Esophagus muscularis mucosa (tissue), 3 donors: ENCODE data around the gene AGK.

Experiments
- POLR2A ChIP-seq: fragments of 450-650 bp; IDR thresholded peaks from one replicate; pipeline ENCODE4 v1.6.1; 2017; ENCODE audit warnings: antibody characterized with exemption, moderate library complexity, mild to moderate bottlenecking, low read depth
- TF ChIP-seq, protein P1 (sequence below), 3 experiments: fragments of 200-600 bp in 2 of 3; fragments of 450-650 bp in 1 of 3; sonication (generic) in 2 of 3; IDR thresholded peaks; one replicate each; pipeline ENCODE4 v1.5.1; 2017 to 2019; ENCODE audit warnings: antibody characterized with exemption in 3 of 3, mild to moderate bottlenecking in 2 of 3, moderate library complexity in 1 of 3

DNA sequence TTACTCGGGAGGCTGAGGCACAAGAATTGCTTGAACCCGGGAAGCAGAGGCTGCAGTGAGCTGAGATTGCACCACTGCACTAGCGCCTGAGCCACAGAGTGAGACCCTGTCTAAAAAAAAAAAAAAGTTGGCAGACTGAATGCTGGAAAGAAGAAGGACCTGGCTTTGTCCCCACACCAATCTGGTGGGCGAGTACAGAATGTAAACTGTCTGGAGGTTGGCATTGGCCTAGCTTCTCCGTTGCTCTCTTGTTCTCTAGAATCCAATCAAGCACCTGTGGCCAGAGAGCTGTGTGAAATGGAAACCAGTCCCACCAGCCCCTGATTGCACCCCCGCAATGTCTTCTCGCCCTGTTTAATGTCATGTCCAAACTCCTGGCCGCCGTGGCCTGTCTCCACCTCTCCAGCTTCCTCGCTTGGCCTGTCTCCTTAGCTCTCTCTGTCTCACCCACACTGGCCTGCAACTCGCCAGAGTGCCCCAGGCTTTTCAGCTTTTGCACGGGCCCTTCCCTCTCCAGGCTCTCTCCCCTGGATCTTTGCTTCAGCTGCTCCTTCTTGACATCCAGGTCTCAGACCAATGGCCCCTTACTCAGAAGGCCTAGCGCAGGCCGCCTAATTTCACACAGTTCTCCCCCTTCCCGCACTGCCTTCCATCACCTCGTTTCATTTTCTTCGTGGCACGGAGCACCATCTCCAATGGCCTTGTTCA is 670 bp upstream of the AGK start:
- TF ChIP-seq, protein P1, sequence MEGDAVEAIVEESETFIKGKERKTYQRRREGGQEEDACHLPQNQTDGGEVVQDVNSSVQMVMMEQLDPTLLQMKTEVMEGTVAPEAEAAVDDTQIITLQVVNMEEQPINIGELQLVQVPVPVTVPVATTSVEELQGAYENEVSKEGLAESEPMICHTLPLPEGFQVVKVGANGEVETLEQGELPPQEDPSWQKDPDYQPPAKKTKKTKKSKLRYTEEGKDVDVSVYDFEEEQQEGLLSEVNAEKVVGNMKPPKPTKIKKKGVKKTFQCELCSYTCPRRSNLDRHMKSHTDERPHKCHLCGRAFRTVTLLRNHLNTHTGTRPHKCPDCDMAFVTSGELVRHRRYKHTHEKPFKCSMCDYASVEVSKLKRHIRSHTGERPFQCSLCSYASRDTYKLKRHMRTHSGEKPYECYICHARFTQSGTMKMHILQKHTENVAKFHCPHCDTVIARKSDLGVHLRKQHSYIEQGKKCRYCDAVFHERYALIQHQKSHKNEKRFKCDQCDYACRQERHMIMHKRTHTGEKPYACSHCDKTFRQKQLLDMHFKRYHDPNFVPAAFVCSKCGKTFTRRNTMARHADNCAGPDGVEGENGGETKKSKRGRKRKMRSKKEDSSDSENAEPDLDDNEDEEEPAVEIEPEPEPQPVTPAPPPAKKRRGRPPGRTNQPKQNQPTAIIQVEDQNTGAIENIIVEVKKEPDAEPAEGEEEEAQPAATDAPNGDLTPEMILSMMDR (IDR thresholded peaks at IDR 0.05): no peak
- no peak for TF ChIP-seq POLR2A
